MCF 10A (cell line): ENCODE results near the gene OTUD6A. TPM values are rescaled to one million over a fixed set of nuclear protein-coding genes. Genes with fewer than 3 reads are reported as not detected.

Experiments used
- BruUV-seq: library from RNA; stranded (reverse); fragments of 400-500 nt; replicated peaks from 2 replicates; lab custom pipeline; 2021; lab: Mats Ljungman, UMichigan
- CTCF ChIA-PET: fragments of 300-600 bp; sonication (Branson Sonifier 250); formaldehyde crosslinking; extraction: SDS; loops from one replicate; lab custom pipeline; 2021; ENCODE audit warnings: antibody characterized with exemption, inconsistent platforms; lab: Yijun Ruan, JAX
- POLR2A ChIA-PET: fragments of 300-600, 350-650 bp; sonication (Branson Sonifier 250); formaldehyde crosslinking; extraction: SDS; loops from one replicate; lab custom pipeline; 2020; ENCODE audit warnings: antibody characterized with exemption, inconsistent platforms; lab: Yijun Ruan, JAX
- DNase-seq: peaks from one replicate; pipeline ENCODE4 v3.0.0-alpha.2; 2018; ENCODE audit not compliant: unreplicated experiment
- H3K27ac Mint-ChIP-seq: one replicate; pipeline ENCODE4 v1.8.0; 2022; ENCODE audit warnings: mild to moderate bottlenecking, low read depth, mixed read lengths; ENCODE audit not compliant: unreplicated experiment
- H3K27me3 Mint-ChIP-seq: one replicate; pipeline ENCODE4 v1.8.0; 2022; ENCODE audit warnings: mixed read lengths; ENCODE audit not compliant: insufficient read depth, unreplicated experiment
- H3K36me3 Mint-ChIP-seq: one replicate; pipeline ENCODE4 v1.8.0; 2022; ENCODE audit warnings: mild to moderate bottlenecking, moderate library complexity, mixed read lengths; ENCODE audit not compliant: insufficient read depth, unreplicated experiment
- H3K4me1 Mint-ChIP-seq: one replicate; pipeline ENCODE4 v1.8.0; 2022; ENCODE audit warnings: mixed read lengths; ENCODE audit not compliant: insufficient read depth, unreplicated experiment
- H3K4me3 Mint-ChIP-seq: one replicate; pipeline ENCODE4 v1.8.0; 2022; ENCODE audit warnings: mild to moderate bottlenecking, moderate library complexity, mixed read lengths; ENCODE audit not compliant: unreplicated experiment
- H3K9me3 Mint-ChIP-seq: one replicate; pipeline ENCODE4 v1.8.0; 2022; ENCODE audit warnings: mixed read lengths; ENCODE audit not compliant: unreplicated experiment
- intact Hi-C: fragments of 100-400 bp; cut with micrococcal nuclease; formaldehyde crosslinking; loops from 2 replicates; pipeline ENCODE4 v1.14.1; 2022
- total RNA-seq: library from RNA; stranded (reverse); gene quantifications from 2 replicates; pipeline ENCODE4 v1.2.3, GENCODE V29; 2022
- TF ChIP-seq, protein P1 (sequence below): fragments of 200-600 bp; IDR thresholded peaks from one replicate; pipeline ENCODE4 v1.8.0; 2022; ENCODE audit warnings: antibody characterized with exemption, mild to moderate bottlenecking; ENCODE audit not compliant: unreplicated experiment

Gene OTUD6A
- total RNA-seq, 1 experiment from 2014 or later, result not detected

- Mint-ChIP-seq H3K27me3 (peaks cover 33% of the 10 kb centered on the region), H3K4me1 (no peaks in the 10 kb centered on the region), H3K27ac (no peak overlapping the region), H3K9me3 (no peaks in the 10 kb centered on the region), H3K36me3 (no peaks in the 10 kb centered on the region), H3K4me3 (no peak overlapping the region)
- POLR2A ChIA-PET, result no interaction called here
- CTCF ChIA-PET, result interaction anchor here (0.8 to 15.6 kb wide), 11 partner anchors 8 to 1302 kb away, joined by 3 to 197 read pairs (median 3); no protein-coding TSS in a partner anchor
- TF ChIP-seq, protein P1, sequence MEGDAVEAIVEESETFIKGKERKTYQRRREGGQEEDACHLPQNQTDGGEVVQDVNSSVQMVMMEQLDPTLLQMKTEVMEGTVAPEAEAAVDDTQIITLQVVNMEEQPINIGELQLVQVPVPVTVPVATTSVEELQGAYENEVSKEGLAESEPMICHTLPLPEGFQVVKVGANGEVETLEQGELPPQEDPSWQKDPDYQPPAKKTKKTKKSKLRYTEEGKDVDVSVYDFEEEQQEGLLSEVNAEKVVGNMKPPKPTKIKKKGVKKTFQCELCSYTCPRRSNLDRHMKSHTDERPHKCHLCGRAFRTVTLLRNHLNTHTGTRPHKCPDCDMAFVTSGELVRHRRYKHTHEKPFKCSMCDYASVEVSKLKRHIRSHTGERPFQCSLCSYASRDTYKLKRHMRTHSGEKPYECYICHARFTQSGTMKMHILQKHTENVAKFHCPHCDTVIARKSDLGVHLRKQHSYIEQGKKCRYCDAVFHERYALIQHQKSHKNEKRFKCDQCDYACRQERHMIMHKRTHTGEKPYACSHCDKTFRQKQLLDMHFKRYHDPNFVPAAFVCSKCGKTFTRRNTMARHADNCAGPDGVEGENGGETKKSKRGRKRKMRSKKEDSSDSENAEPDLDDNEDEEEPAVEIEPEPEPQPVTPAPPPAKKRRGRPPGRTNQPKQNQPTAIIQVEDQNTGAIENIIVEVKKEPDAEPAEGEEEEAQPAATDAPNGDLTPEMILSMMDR, result peak; percentile 36
- intact Hi-C loops, result loop anchor here (5.0 kb wide), 2 partner anchors 64 to 1211 kb away; no protein-coding TSS in a partner anchor
- DNase-seq, result peak; percentile 49
- no TSS peak for BruUV-seq
These were observed 28.8 kb upstream of the OTUD6A start for GRCh38 chrX:70033348-70034051.

DNA sequence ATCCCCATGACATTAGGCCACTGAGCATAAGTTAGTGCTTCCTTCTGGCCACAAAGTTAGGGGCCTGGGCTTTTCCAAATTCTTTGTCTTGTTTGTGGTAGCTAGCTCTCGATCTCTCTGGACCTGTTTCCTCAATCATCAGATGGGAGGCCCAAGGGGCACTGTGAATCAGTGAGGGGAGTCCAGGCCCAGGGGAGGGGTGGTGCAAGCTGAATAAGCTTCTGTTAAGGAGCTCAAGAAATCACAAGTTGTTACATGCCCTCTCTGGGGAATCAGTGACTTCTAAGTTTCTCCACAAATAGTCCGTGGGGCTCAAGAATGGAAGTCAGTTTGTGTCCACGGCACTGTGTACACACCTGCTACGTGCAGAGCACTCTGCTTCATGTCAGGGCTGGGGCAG is 27.6 kb upstream of the OTUD6A start:
- no TSS peak for BruUV-seq
- ChIA-PET POLR2A (no interaction called here), CTCF (interaction anchor here (0.6 to 15.6 kb wide), 4 partner anchors 11 to 497 kb away, joined by 3 to 197 read pairs (median 36); no protein-coding TSS in a partner anchor)
- TF ChIP-seq, protein P1, result no peak
- intact Hi-C loops, result loop anchor here (5.0 kb wide), 2 partner anchors 63 to 1212 kb away; no protein-coding TSS in a partner anchor
- Mint-ChIP-seq H3K4me3 (no peak overlapping the region), H3K27ac (no peak overlapping the region), H3K27me3 (peaks cover 27% of the 10 kb centered on the region), H3K36me3 (no peaks in the 10 kb centered on the region), H3K4me1 (no peaks in the 10 kb centered on the region), H3K9me3 (no peaks in the 10 kb centered on the region)
- no peak for DNase-seq

- ChIA-PET POLR2A (interaction anchor here (0.6 kb wide), 1 partner anchor 21 kb away, joined by 3 read pairs; no protein-coding TSS in a partner anchor), CTCF (interaction anchor here (1.4 to 15.6 kb wide), 3 partner anchors 9 to 545 kb away, joined by 4 to 197 read pairs (median 21); no protein-coding TSS in a partner anchor)
- no TSS peak for BruUV-seq
- H3K9me3 Mint-ChIP-seq, result no peaks in the 10 kb centered on the region
- intact Hi-C loops, result no loop called here
- H3K27me3 Mint-ChIP-seq, result peaks cover 38% of the 10 kb centered on the region
- peaks cover 7% of the 10 kb centered on the region for H3K4me1 Mint-ChIP-seq
- no peak overlapping the region for H3K4me3 Mint-ChIP-seq
- DNase-seq, result no peak
- H3K27ac Mint-ChIP-seq, result no peak overlapping the region
- H3K36me3 Mint-ChIP-seq, result no peaks in the 10 kb centered on the region
- TF ChIP-seq, protein P1, result no peak
These were observed 23.7 kb upstream of the OTUD6A start for GRCh38 chrX:70038515-70038914.

DNA sequence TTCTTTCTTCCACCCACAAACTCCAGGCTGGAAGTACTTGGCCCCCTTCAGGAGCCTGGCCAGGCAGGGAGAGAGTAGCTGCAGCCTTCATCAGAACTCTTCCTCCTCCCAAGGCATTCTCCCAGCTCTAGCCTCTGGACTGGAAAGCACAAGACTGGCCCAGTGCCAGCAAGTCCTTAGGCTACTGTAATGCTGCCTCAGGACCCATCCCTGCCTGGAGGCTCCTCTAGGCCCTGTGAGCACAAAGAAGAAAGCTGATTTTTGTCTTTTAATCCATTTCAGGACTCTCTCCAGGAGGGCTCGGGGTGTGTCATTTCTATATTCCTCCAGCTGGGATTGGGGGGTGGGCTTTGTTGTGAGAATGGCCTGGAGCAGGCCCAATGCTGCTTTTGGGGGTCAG is 23.3 kb upstream of the OTUD6A start:
- H3K36me3 Mint-ChIP-seq, result no peaks in the 10 kb centered on the region
- no peak overlapping the region for H3K27ac Mint-ChIP-seq
- peaks cover 36% of the 10 kb centered on the region for H3K27me3 Mint-ChIP-seq
- H3K9me3 Mint-ChIP-seq, result no peaks in the 10 kb centered on the region
- intact Hi-C loops, result no loop called here
- TF ChIP-seq, protein P1, result no peak
- no peak for DNase-seq
- BruUV-seq, result no TSS peak
- ChIA-PET CTCF (interaction anchor here (0.5 to 15.6 kb wide), 5 partner anchors 9 to 640 kb away, joined by 3 to 197 read pairs (median 4); no protein-coding TSS in a partner anchor), POLR2A (interaction anchor here (0.6 kb wide), 1 partner anchor 20 kb away, joined by 3 read pairs; no protein-coding TSS in a partner anchor)
- no peak overlapping the region for H3K4me3 Mint-ChIP-seq
- peaks cover 7% of the 10 kb centered on the region for H3K4me1 Mint-ChIP-seq
